Activated CD4-positive, alpha-beta memory T cell treated with anti-CD3 and anti-CD28 coated beads for 36 hours (primary cell): Measurements from ENCODE around the gene JDP2. TPM values are rescaled to one million over a fixed set of nuclear protein-coding genes. Genes with fewer than 3 reads are reported as not detected.

Experiments used
- CTCF ChIA-PET: fragments of 350-600 bp; sonication (Branson Sonifier 250); formaldehyde crosslinking; loops from one replicate; lab custom pipeline; 2021; ENCODE audit warnings: antibody characterized with exemption, inconsistent platforms; lab: Charles Lee
- POLR2A ChIA-PET: fragments of 350-600 bp; sonication (Branson Sonifier 250); formaldehyde crosslinking; loops from one replicate; lab custom pipeline; 2021; ENCODE audit warnings: antibody characterized with exemption; lab: Charles Lee
- DNase-seq: peaks from one replicate; pipeline ENCODE4 v3.0.0-alpha.2; 2020
- H3K27ac Mint-ChIP-seq: one replicate; pipeline ENCODE4 v1.8.0; 2021; ENCODE audit warnings: mixed read lengths
- H3K27me3 Mint-ChIP-seq: one replicate; pipeline ENCODE4 v1.8.0; 2021; ENCODE audit warnings: mixed read lengths
- H3K36me3 Mint-ChIP-seq: one replicate; pipeline ENCODE4 v1.8.0; 2021; ENCODE audit warnings: mixed read lengths
- H3K4me1 Mint-ChIP-seq: one replicate; pipeline ENCODE4 v1.8.0; 2021; ENCODE audit warnings: low read depth, mixed read lengths
- H3K4me3 Mint-ChIP-seq: one replicate; pipeline ENCODE4 v1.8.0; 2021; ENCODE audit warnings: mild to moderate bottlenecking, mixed read lengths
- H3K9me3 Mint-ChIP-seq: one replicate; pipeline ENCODE4 v1.8.0; 2021; ENCODE audit warnings: mixed read lengths
- intact Hi-C: fragments of 100-400 bp; cut with micrococcal nuclease; formaldehyde crosslinking; loops from one replicate; pipeline ENCODE4 v1.15.1; 2023
- total RNA-seq, 2 experiments: library from RNA; stranded (reverse); gene quantifications; one replicate each; pipeline ENCODE4 v1.2.3, GENCODE V29; 2021

JDP2 gene
- total RNA-seq, 2 experiments from 2014 or later, result 1.7 to 1.8 TPM

- intact Hi-C loops, result no loop called here
- H3K27ac Mint-ChIP-seq, result no peak overlapping the region
- CTCF ChIA-PET, result interaction anchor here (0.6 kb wide), 1 partner anchor 360 kb away, joined by 3 read pairs; no protein-coding TSS in a partner anchor
- no peaks in the 10 kb centered on the region for H3K27me3 Mint-ChIP-seq
- no peaks in the 10 kb centered on the region for H3K4me1 Mint-ChIP-seq
- POLR2A ChIA-PET, result no interaction called here
- no peaks in the 10 kb centered on the region for H3K9me3 Mint-ChIP-seq
- DNase-seq, result no peak
- no peak overlapping the region for H3K4me3 Mint-ChIP-seq
- H3K36me3 Mint-ChIP-seq, result no peaks in the 10 kb centered on the region
These were observed 13.9 kb downstream of the JDP2 start for GRCh38 chr14:75441728-75442127.

DNA sequence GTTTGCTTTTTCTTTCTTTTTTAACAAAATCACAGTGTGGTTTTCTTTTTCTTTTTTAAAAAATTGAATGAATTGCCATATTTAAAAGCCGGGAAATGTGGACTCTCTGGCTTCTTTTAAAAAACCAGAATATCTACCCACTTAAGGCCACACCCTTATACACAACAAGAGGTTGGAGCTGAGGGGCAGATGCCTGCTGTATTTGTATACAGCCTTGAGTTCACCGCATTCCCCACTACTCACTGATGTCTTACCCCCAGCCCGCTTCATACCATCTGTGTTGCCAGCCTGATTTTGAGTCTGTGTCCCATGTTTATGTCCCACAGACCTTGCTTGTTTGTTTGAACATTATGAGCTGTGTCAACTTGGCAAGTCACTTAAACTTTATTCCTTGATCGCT is 14.3 kb downstream of the JDP2 start:
- Mint-ChIP-seq H3K4me3 (no peak overlapping the region), H3K36me3 (no peaks in the 10 kb centered on the region), H3K9me3 (no peaks in the 10 kb centered on the region), H3K4me1 (no peaks in the 10 kb centered on the region), H3K27ac (no peak overlapping the region), H3K27me3 (no peaks in the 10 kb centered on the region)
- intact Hi-C loops, result no loop called here
- POLR2A ChIA-PET, result no interaction called here
- CTCF ChIA-PET, result no interaction called here
- no peak for DNase-seq

DNA sequence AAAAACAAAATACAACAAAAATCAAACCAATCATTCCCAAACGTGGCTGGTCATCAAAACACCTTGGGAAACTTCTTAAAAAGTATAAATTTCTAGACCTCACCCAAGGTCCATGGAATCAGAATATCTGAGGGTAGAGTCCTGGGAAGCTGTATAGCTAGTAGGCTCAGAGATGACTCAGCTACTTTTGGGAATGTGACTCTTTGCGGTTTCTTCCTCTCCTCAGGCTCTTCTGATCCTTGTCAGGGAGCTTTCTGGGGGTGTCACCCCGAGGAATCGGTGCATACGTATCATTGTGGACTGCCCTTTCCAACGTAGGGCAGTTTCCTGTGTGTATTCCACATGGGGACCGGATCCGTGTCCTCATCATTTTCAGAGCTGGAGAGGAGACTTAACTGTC is 14.8 kb downstream of the JDP2 start:
- no peak for DNase-seq
- intact Hi-C loops, result no loop called here
- Mint-ChIP-seq H3K9me3 (no peaks in the 10 kb centered on the region), H3K4me3 (no peak overlapping the region), H3K27me3 (no peaks in the 10 kb centered on the region), H3K27ac (no peak overlapping the region), H3K4me1 (no peaks in the 10 kb centered on the region), H3K36me3 (no peaks in the 10 kb centered on the region)
- POLR2A ChIA-PET, result no interaction called here
- CTCF ChIA-PET, result no interaction called here

GRCh38 chr14:75443203-75443969 is 15.6 kb downstream of the JDP2 start:
- ChIA-PET CTCF (interaction anchor here (0.6 to 1.3 kb wide), 2 partner anchors 11 to 118 kb away, joined by 3 to 5 read pairs; no protein-coding TSS in a partner anchor), POLR2A (interaction anchor here (0.6 kb wide), 1 partner anchor 238 kb away, joined by 3 read pairs; no protein-coding TSS in a partner anchor)
- H3K27ac Mint-ChIP-seq, result no peak overlapping the region
- H3K4me3 Mint-ChIP-seq, result no peak overlapping the region
- no peak for DNase-seq
- no peaks in the 10 kb centered on the region for H3K27me3 Mint-ChIP-seq
- no peaks in the 10 kb centered on the region for H3K9me3 Mint-ChIP-seq
- no peaks in the 10 kb centered on the region for H3K4me1 Mint-ChIP-seq
- intact Hi-C loops, result no loop called here
- H3K36me3 Mint-ChIP-seq, result no peaks in the 10 kb centered on the region

GRCh38 chr14:75445236-75445635 is 17.4 kb downstream of the JDP2 start:
- Mint-ChIP-seq H3K9me3 (no peaks in the 10 kb centered on the region), H3K27me3 (no peaks in the 10 kb centered on the region), H3K36me3 (no peaks in the 10 kb centered on the region), H3K4me1 (no peaks in the 10 kb centered on the region), H3K27ac (no peak overlapping the region), H3K4me3 (no peak overlapping the region)
- POLR2A ChIA-PET, result no interaction called here
- CTCF ChIA-PET, result no interaction called here
- intact Hi-C loops, result no loop called here
- DNase-seq, result no peak

DNA sequence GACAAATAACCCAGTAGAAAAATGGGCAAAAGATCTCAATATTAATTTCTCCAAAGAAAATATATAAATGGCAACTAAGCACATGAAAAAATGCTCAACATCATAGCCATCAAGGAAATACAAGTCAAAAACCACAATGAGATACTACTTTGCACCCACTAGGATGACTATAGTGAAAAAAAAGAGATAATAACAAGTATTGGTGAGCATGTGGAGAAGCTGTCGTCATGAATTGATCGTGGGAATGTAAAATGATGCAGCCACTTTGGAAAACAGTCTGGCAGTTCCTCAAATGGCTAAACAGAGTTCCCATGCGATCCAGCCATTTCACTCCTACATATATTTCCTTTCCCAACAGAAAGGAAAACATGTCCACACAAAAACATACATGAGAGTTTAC is 18.1 kb downstream of the JDP2 start:
- no peaks in the 10 kb centered on the region for H3K9me3 Mint-ChIP-seq
- H3K4me1 Mint-ChIP-seq, result no peaks in the 10 kb centered on the region
- intact Hi-C loops, result no loop called here
- DNase-seq, result no peak
- no peaks in the 10 kb centered on the region for H3K27me3 Mint-ChIP-seq
- H3K4me3 Mint-ChIP-seq, result no peak overlapping the region
- no peak overlapping the region for H3K27ac Mint-ChIP-seq
- ChIA-PET POLR2A (no interaction called here), CTCF (no interaction called here)
- no peaks in the 10 kb centered on the region for H3K36me3 Mint-ChIP-seq

GRCh38 chr14:75446447-75446846 is 18.6 kb downstream of the JDP2 start:
- POLR2A ChIA-PET, result no interaction called here
- no peak for DNase-seq
- no peaks in the 10 kb centered on the region for H3K9me3 Mint-ChIP-seq
- CTCF ChIA-PET, result no interaction called here
- H3K4me1 Mint-ChIP-seq, result no peaks in the 10 kb centered on the region
- H3K36me3 Mint-ChIP-seq, result no peaks in the 10 kb centered on the region
- H3K27ac Mint-ChIP-seq, result no peak overlapping the region
- no peak overlapping the region for H3K4me3 Mint-ChIP-seq
- H3K27me3 Mint-ChIP-seq, result no peaks in the 10 kb centered on the region
- intact Hi-C loops, result no loop called here

GRCh38 chr14:75448209-75448608 is 20.4 kb downstream of the JDP2 start:
- ChIA-PET POLR2A (no interaction called here), CTCF (no interaction called here)
- Mint-ChIP-seq H3K27ac (no peak overlapping the region), H3K27me3 (no peaks in the 10 kb centered on the region), H3K4me1 (no peaks in the 10 kb centered on the region), H3K36me3 (no peaks in the 10 kb centered on the region), H3K4me3 (no peak overlapping the region), H3K9me3 (no peaks in the 10 kb centered on the region)
- no peak for DNase-seq
- intact Hi-C loops, result no loop called here

DNA sequence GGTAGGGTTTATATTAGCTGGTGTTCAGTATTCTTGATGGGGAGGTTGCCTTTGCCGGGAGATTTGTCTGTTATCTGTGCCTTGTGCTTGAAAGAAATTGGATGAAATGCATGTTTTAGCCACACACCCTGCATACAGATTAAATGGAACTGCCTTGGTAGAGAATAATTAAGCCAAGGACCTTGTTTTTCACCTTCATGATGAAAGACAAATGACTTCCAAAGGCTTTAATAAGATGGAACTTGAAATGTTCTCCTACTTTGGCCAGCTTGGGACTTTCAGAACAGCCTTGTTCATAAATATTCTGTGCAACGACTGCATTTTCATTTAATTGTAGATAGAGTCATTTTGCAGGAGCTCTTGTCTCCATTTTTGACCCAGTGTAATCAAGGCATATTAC is 21.2 kb downstream of the JDP2 start:
- ChIA-PET POLR2A (no interaction called here), CTCF (interaction anchor here (0.8 kb wide), 1 partner anchor 141 kb away, joined by 3 read pairs; no protein-coding TSS in a partner anchor)
- no peak overlapping the region for H3K27ac Mint-ChIP-seq
- no peaks in the 10 kb centered on the region for H3K27me3 Mint-ChIP-seq
- H3K36me3 Mint-ChIP-seq, result no peaks in the 10 kb centered on the region
- no peaks in the 10 kb centered on the region for H3K9me3 Mint-ChIP-seq
- no peak for DNase-seq
- intact Hi-C loops, result no loop called here
- no peaks in the 10 kb centered on the region for H3K4me1 Mint-ChIP-seq
- H3K4me3 Mint-ChIP-seq, result no peak overlapping the region

GRCh38 chr14:75449696-75450095 is 21.9 kb downstream of the JDP2 start:
- H3K4me3 Mint-ChIP-seq, result no peak overlapping the region
- intact Hi-C loops, result no loop called here

GRCh38 chr14:75450381-75451276 is 22.8 kb downstream of the JDP2 start:
- ChIA-PET POLR2A (no interaction called here), CTCF (no interaction called here)
- Mint-ChIP-seq H3K36me3 (no peaks in the 10 kb centered on the region), H3K4me3 (no peak overlapping the region), H3K27me3 (no peaks in the 10 kb centered on the region), H3K27ac (no peak overlapping the region), H3K9me3 (no peaks in the 10 kb centered on the region), H3K4me1 (no peaks in the 10 kb centered on the region)
- DNase-seq, result no peak
- intact Hi-C loops, result no loop called here

More at GRCh38 chr14:75449696-75450095, 21.9 kb downstream of the JDP2 start:
- CTCF ChIA-PET, result interaction anchor here (0.8 kb wide), 1 partner anchor 142 kb away, joined by 3 read pairs; no protein-coding TSS in a partner anchor
- H3K4me1 Mint-ChIP-seq, result no peaks in the 10 kb centered on the region
- no peaks in the 10 kb centered on the region for H3K9me3 Mint-ChIP-seq
- H3K27ac Mint-ChIP-seq, result no peak overlapping the region
- no peak for DNase-seq
- no peaks in the 10 kb centered on the region for H3K36me3 Mint-ChIP-seq
- POLR2A ChIA-PET, result no interaction called here
- H3K27me3 Mint-ChIP-seq, result no peaks in the 10 kb centered on the region

DNA sequence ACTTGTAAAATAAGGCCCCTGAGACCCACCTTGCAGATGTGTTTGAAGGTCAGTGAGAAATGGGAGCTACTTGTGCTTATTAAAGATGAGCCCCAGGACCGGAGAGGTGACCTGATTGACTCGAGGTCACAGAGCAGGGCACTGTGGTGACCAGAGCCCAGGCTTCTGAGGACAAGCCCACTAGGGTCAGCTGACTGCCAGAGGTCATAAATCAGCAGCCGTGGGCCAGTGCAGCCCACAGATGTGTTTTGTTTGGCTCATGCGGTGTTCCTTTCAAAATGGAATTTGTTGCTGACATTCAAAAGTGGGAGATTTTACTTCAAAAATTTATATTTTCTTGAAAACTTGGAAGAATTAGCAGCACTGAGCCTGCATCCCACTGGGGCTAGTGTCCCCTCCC is 24.5 kb downstream of the JDP2 start:
- Mint-ChIP-seq H3K27ac (no peak overlapping the region), H3K4me3 (no peak overlapping the region), H3K9me3 (no peaks in the 10 kb centered on the region), H3K4me1 (no peaks in the 10 kb centered on the region), H3K36me3 (no peaks in the 10 kb centered on the region), H3K27me3 (no peaks in the 10 kb centered on the region)
- intact Hi-C loops, result no loop called here
- ChIA-PET POLR2A (no interaction called here), CTCF (no interaction called here)
- DNase-seq, result no peak
